Measurements from ENCODE around the gene COL4A2.

The COL4A2 gene

GRCh38 chr13:110398564-110399507 is 91.8 kb downstream of the COL4A2 start:
- TF ChIP-seq POLR2A (IDR thresholded peaks at IDR 0.05; ENCODE audit: low read depth, low read length) (no peak), POLR2AphosphoS5 (IDR thresholded peaks at IDR 0.05; ENCODE audit: low read depth, low read length) (no peak), TAF1 (IDR thresholded peaks at IDR 0.05; ENCODE audit: borderline replicate concordance, low read depth, low read length) (no peak)
- DNase-seq (ENCODE audit: insufficient read length) (no peak), FAIRE-seq (no peak)

GRCh38 chr13:110399801-110400200 is 92.7 kb downstream of the COL4A2 start:
- TF ChIP-seq POLR2A (IDR thresholded peaks at IDR 0.05; ENCODE audit: low read depth, low read length) = no peak
- TF ChIP-seq TAF1 (IDR thresholded peaks at IDR 0.05; ENCODE audit: borderline replicate concordance, low read depth, low read length) = no peak
- TF ChIP-seq POLR2AphosphoS5 (IDR thresholded peaks at IDR 0.05; ENCODE audit: low read depth, low read length) = no peak
- no peak for FAIRE-seq

GRCh38 chr13:110400786-110401533 is 93.9 kb downstream of the COL4A2 start:
- TF ChIP-seq POLR2AphosphoS5 (IDR thresholded peaks at IDR 0.05; ENCODE audit: low read depth, low read length) (no peak), TAF1 (IDR thresholded peaks at IDR 0.05; ENCODE audit: borderline replicate concordance, low read depth, low read length) (no peak), POLR2A (IDR thresholded peaks at IDR 0.05; ENCODE audit: low read depth, low read length) (no peak)
- FAIRE-seq (no peak), DNase-seq (ENCODE audit: insufficient read length) (no peak)

More at GRCh38 chr13:110399801-110400200, 92.7 kb downstream of the COL4A2 start:
- DNase-seq (ENCODE audit: insufficient read length) = no peak

DNA sequence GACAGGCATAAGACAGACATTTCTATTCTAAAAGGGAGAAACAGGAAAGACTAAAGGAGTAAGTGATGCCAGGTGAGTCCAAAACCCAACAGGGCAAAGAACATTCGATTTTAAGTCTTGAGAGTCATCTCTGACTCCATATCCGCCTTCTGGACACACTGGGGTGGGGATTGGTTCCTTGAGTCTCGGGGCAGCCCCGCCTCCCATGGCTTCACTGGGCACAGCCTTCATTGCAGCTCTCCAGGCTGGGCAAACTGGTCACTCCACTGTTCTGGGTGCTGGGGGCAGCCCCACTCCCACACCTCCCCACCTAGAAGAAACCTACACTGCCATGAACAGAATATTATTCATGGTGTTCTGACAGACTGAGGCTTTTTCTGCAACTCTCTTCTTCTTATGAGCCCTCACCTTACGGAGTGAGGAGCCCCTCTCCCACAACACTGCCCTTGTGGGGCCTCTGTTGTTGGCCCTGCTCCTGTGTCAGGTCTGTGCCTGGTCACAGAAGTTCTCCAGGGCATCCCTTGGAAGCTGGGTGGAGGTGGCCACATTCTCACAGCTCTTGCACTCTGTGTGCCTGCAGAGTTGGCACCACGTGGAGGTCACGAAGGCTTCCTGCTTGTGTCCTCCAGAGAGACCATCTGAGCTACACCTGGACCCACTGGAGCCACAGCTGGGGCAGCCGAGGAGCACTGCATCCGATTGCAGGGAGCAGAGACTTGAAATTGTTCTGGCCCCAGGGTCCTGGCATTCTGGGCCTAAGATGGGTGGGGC is 95.4 kb downstream of the COL4A2 start:
- no peak for FAIRE-seq
- DNase-seq (ENCODE audit: insufficient read length) = no peak
- TF ChIP-seq POLR2A (IDR thresholded peaks at IDR 0.05; ENCODE audit: low read depth, low read length) = no peak
- no peak for TF ChIP-seq POLR2AphosphoS5 (IDR thresholded peaks at IDR 0.05; ENCODE audit: low read depth, low read length)
- TF ChIP-seq TAF1 (IDR thresholded peaks at IDR 0.05; ENCODE audit: borderline replicate concordance, low read depth, low read length) = no peak

DNA sequence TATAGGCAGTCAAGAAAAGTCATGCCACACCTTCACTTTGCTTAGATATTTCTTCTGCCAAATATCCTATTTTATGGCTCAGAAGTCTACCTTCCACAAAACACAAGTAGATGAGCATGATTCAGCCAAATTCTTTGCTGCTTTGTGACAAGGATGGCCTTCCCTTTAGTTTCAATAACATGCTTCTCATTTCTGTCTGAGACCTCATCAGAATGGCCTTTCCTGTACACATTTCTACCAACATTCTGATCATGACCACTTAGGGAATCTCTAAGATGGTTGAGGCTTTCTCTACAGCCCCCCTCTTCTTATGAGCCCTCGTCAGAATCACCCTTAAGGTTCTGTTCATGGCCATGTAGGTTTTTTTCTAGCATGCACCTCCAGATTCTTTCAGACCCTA is 96.2 kb downstream of the COL4A2 start:
- no peak for TF ChIP-seq POLR2A (IDR thresholded peaks at IDR 0.05; ENCODE audit: low read depth, low read length)
- TF ChIP-seq POLR2AphosphoS5 (IDR thresholded peaks at IDR 0.05; ENCODE audit: low read depth, low read length) = no peak
- TF ChIP-seq TAF1 (IDR thresholded peaks at IDR 0.05; ENCODE audit: borderline replicate concordance, low read depth, low read length) = no peak
- DNase-seq (ENCODE audit: insufficient read length) (no peak), FAIRE-seq (no peak)

- FAIRE-seq = no peak
- TF ChIP-seq POLR2A (IDR thresholded peaks at IDR 0.05; ENCODE audit: low read depth, low read length) = no peak
- TF ChIP-seq POLR2AphosphoS5 (IDR thresholded peaks at IDR 0.05; ENCODE audit: low read depth, low read length) = no peak
- no peak for TF ChIP-seq TAF1 (IDR thresholded peaks at IDR 0.05; ENCODE audit: borderline replicate concordance, low read depth, low read length)
- no peak for DNase-seq (ENCODE audit: insufficient read length)
Observed at GRCh38 chr13:110403721-110404120, 96.6 kb downstream of the COL4A2 start.

DNA sequence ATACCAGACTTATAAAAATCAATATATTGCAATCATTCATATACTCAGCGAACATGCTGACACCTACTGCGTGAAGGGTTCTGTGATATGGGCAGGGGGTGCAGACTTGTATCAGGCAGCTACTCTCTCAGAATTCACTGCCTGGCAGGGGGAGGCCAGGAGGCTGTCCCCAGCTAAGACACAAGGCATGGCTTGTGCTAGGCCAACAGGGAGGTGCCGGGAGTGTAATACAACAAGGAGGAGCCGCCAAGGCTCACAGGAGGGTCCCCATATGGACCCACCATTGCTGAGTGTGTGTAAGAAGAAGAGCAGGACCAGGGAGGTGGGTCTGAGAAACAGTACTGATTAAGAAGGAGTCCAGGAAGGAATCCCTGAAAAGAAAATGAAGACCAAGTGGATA is 97.2 kb downstream of the COL4A2 start:
- TF ChIP-seq POLR2AphosphoS5 (IDR thresholded peaks at IDR 0.05; ENCODE audit: low read depth, low read length) = no peak
- DNase-seq (ENCODE audit: insufficient read length) (no peak), FAIRE-seq (no peak)

DNA sequence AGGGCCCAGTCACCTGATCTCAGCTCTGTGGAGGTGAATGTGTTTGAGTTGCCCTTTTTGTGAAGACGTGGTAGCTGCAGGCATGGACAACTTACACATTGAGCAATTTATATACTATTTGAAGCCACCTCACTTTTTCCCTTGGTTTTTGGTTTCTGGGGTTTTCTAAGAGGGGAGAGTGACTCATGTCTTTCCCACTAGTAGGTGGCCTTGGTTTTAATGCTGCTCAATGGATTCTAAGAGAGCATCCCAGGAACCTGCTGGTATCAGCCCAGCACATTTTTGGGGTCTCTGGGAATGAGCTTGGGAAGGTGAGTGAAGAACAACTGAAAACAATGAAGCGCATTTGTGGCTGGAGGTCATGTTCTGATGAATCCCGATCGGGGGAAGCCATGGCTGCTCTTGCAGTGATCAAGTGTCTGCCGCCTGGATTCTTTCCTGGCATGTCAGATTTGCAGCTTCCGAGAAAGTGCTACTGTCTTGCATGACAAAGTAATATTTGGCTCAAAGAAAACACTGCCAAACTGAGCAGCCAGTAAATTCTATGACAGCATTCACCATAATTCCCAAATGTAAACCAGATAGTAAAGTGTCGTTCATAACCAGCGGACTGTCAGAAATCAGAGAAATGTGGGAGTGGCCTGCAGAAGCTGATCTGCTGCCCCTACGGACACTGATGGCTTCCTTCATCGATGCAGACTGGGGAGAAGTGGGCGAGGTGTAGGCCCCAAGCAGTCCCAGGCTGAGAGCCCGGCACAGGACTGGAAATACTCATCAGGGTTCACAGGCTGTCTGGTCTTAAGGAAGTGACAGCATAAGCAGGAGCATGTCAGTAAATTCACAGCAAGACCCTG is 98.7 kb downstream of the COL4A2 start:
- TF ChIP-seq POLR2AphosphoS5 (IDR thresholded peaks at IDR 0.05; ENCODE audit: low read depth, low read length) = no peak
- no peak for TF ChIP-seq TAF1 (IDR thresholded peaks at IDR 0.05; ENCODE audit: borderline replicate concordance, low read depth, low read length)
- no peak for TF ChIP-seq POLR2A (IDR thresholded peaks at IDR 0.05; ENCODE audit: low read depth, low read length)
- FAIRE-seq = no peak
- DNase-seq (ENCODE audit: insufficient read length) = no peak

GRCh38 chr13:110407021-110407420 is 99.9 kb downstream of the COL4A2 start:
- FAIRE-seq = no peak
- no peak for DNase-seq (ENCODE audit: insufficient read length)
- TF ChIP-seq POLR2A (IDR thresholded peaks at IDR 0.05; ENCODE audit: low read depth, low read length) = no peak
- TF ChIP-seq POLR2AphosphoS5 (IDR thresholded peaks at IDR 0.05; ENCODE audit: low read depth, low read length) = no peak
- no peak for TF ChIP-seq TAF1 (IDR thresholded peaks at IDR 0.05; ENCODE audit: borderline replicate concordance, low read depth, low read length)

DNA sequence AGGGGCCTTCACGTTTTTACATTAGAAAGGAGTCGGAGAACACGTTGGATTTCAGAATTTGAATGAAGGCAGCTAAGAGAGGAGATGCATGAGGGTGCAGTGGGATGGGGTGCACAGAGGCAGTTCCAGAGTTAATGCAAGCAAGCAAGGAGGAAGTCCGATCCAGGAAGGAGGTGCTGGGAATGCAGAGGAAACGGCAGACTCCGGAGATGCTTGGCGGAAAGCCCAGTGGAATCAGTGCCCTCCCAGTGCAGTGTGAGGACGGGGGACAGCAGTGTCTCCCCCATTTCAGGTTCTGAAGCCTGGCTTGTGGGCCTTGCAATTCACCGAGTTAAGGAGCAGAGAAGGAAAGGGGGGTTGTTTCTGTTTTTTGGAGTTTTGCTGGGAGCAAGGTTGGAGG is 100.4 kb downstream of the COL4A2 start:
- DNase-seq (ENCODE audit: insufficient read length) = no peak
- FAIRE-seq = no peak
- TF ChIP-seq POLR2A (IDR thresholded peaks at IDR 0.05; ENCODE audit: low read depth, low read length) (no peak), TAF1 (IDR thresholded peaks at IDR 0.05; ENCODE audit: borderline replicate concordance, low read depth, low read length) (no peak), POLR2AphosphoS5 (IDR thresholded peaks at IDR 0.05; ENCODE audit: low read depth, low read length) (no peak)
